GM18507 (cell line): ENCODE measurements around the gene IFIH1.

Source experiments
- DNase-seq: peaks from one replicate; pipeline ENCODE4 v3.0.0; 2011; ENCODE audit warnings: low read depth; ENCODE audit not compliant: insufficient read length; ENCODE audit errors: extremely low spot score
- FAIRE-seq: peaks from 2 replicates; lab custom pipeline; 2011; peaks lifted over from hg19 to GRCh38; lab: Jason Lieb, UNC

Gene IFIH1

DNA sequence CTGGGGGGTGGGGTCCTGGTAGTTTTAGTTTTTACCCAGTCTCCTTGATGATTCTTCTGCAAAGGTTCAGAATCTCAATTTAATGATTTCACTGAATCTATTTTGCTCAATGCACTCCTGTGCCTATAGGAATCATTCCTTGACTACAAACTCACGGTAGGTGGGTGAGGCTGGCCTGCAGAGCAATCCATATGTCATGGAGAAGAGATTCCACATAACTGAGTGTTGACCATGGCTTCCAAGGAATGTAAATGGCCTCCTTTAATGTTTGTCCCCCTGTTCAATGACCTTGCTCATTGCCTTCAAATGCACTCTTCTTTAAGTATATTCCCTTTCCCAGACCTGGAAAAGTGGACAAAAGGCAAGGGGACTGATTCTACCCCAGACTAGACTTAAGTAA, 87.7 kb downstream of the IFIH1 start:
- DNase-seq, result no peak
- no peak for FAIRE-seq

DNA sequence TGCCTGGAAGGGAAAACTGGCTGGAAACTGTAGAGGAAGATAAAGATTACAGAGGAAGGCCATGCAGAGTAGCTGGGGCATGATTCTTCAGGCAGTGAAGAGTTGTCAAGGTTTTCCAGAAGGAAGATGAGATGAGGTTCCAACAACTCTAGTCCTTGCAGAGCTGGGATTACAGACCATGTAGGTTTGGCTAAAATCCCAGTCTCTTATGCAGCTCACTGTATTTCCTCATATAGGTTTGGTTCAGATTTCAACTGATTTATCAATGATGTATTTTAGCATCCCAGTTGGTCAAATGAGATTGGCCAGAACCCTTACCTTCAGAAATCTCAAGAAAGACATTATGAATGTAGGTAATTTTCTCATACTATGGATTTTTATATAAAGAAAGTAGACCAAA, 91.6 kb downstream of the IFIH1 start:
- FAIRE-seq, result no peak
- no peak for DNase-seq

DNA sequence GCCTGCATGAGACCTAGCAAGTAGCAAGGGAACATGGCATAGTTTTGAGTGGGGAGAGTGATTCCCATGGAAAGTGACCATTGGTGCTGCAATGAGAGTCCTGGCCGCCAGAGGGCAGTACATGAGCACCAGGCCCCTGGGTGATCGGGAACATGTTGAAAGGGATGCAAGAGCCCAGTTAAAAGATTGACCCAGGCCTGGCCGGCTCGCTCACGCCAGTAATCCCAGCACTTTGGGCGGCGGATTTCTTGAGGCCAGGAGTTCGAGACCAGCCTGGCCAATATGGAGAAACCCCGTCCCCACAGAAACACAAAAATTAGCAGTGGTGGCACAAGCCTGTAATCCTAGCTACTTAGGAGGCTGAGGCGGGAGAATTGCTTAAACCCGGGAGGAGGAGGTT, 97.4 kb downstream of the IFIH1 start:
- FAIRE-seq (peak; percentile 83), DNase-seq (peak; percentile 11)

- DNase-seq (no peak), FAIRE-seq (no peak)
Observed at GRCh38 chr2:162220368-162220767, 98.1 kb downstream of the IFIH1 start.

GRCh38 chr2:162219426-162219825, 99.1 kb downstream of the IFIH1 start:
- FAIRE-seq, result no peak
- no peak for DNase-seq

- FAIRE-seq (no peak), DNase-seq (no peak)
Observed at GRCh38 chr2:162217598-162217997, 100.9 kb downstream of the IFIH1 start.
